AG09319 (cell line): ENCODE data around the gene CLDN24.

Experiments used
- DNase-seq: peaks from one replicate; pipeline ENCODE4 v3.0.0-alpha.2; 2010; ENCODE audit warnings: low read depth; ENCODE audit errors: extremely low read depth
- TF ChIP-seq, protein P1 (sequence below): IDR thresholded peaks from 2 replicates; pipeline ENCODE4 v1.5.1; 2011; ENCODE audit warnings: low read depth, mild to moderate bottlenecking, inconsistent platforms, low read length, moderate library complexity

Gene CLDN24

DNA sequence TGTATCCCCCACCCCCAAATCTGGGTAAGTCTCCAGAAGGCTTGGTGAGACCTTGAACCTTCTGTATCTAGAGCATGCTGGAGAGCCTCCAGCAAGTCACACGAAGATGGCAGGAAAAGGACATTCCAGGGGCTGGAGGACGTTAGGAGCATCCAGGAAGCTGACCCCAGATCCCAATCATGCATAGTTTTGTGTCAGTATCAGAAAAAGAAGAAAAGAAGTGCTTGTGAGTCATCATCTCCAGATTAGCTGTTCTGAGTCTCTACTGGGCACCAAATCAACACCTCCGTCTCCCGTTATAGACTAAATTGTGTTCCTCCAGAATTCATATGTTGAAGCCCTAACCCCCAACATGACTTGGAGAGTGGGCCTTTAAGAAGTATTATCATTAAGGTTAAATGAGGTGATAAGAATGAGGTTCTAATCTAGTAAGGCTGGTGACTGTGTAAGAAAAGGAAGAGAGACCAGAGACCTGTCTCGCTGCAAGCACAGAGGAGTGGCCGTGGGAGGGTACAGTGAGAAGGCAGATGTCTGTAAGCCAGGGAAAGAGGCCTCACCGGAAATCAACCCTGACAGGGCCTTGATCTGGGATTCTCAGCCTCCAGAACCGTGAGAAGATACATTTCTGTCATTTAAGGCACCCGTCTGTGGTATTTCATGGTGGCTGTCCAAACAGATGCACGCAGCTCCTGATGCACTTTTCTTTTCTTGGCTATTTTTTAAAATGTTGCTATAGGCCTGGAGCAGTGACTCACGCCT lies 38.1 kb upstream of the CLDN24 start:
- TF ChIP-seq, protein P1, sequence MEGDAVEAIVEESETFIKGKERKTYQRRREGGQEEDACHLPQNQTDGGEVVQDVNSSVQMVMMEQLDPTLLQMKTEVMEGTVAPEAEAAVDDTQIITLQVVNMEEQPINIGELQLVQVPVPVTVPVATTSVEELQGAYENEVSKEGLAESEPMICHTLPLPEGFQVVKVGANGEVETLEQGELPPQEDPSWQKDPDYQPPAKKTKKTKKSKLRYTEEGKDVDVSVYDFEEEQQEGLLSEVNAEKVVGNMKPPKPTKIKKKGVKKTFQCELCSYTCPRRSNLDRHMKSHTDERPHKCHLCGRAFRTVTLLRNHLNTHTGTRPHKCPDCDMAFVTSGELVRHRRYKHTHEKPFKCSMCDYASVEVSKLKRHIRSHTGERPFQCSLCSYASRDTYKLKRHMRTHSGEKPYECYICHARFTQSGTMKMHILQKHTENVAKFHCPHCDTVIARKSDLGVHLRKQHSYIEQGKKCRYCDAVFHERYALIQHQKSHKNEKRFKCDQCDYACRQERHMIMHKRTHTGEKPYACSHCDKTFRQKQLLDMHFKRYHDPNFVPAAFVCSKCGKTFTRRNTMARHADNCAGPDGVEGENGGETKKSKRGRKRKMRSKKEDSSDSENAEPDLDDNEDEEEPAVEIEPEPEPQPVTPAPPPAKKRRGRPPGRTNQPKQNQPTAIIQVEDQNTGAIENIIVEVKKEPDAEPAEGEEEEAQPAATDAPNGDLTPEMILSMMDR: no peak
- no peak for DNase-seq

DNA sequence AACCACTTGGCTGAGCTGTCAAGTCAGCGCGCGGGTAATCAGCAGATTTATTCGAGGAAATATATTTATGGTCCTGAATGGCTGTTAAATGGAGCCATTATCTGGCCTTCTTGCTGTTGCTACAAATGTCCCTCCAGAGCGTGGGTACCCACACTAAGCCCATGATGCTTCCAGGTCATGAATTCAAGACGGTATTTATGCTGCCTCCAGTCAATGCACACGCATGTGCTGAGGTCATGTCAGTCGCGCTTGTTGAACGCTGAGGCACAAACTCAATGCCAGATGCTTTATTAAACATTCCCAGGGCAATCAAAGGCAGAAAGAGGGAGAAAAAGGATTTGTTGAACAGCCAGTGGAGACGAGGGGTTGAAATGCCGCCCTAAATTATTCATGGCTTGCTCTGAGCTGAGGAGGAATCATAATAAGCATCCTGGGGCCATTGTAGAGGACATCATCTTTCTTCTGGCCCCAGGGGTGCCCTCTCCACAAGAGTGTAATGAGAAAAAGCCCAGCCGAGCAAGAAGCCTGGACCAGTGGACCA lies 36.1 kb upstream of the CLDN24 start:
- no peak for DNase-seq

DNA sequence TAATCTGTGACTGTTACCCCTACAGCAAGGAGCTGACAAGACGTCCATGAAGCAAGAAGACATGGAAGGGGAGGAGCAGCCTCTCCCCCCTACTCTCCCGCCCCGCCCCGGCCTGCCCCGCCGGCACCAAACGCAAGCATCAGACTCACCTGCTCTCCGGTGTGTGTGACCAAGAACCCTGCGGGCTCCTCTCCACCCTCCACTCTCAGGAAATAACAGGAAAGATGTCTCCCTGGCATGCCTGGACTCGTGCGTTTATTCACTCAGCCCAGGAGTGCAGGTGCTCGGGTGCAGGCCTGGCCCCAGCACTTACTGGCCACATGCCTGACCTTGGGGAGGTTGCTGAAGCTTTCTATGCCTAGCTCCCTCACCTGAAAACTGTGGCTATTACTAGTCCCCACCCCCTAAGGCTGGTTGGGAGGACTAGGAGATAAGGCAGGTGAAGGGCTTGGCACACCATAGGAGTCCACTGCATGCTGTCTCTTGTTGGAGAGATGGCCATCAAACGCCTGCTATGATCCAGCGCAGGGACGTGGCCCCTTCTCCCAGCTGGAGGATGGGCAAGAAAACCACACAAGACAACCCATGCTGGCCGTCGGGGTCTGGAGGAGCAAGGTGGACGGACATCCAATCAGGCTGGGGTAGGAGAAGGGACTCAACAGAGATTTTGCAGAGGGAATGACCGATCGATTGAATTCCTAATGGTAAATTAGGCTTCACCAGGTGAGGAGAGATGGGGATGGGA lies 34.9 kb upstream of the CLDN24 start:
- TF ChIP-seq, protein P1: no peak
- DNase-seq: no peak

More for the DNA sequence above, 36.1 kb upstream of the CLDN24 start:
- TF ChIP-seq, protein P1: no peak

DNA sequence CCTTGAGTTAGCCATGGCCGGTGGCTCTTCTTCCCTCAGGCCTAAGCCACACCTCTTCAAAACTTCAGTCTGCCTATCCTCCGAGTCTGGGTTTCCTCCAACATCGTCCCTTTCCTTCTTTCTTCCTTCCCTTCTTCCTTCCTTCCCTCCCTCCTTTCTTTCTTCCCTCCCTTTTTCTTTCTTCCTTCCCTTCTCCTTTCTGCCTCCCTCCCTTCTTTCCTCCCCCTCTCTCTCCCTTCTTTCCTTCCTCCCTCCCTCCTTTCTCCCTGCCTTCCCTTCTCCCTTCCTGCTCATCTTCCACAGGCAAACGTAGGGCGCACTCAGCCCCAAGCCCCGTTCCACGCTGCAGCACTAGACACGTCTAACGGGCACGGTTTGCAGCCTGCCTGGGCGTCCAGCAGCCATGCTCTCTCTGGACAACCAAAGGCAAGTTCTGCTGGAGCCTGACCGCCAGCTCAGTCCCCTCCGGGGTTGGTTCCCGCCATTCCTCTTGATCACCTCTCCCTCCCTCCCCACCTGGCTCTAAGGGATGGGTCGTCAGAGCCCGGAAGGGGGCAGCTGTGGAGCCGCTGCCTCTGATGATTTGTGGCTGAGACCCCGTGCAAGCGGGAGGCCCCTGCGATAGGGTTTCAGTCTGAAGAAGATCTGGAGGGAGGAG lies 34.1 kb upstream of the CLDN24 start:
- no peak for DNase-seq
- TF ChIP-seq, protein P1: no peak

- TF ChIP-seq, protein P1: no peak
Observed at GRCh38 chr4:183355405-183355804, 33.2 kb upstream of the CLDN24 start.

GRCh38 chr4:183354219-183354618 lies 32.0 kb upstream of the CLDN24 start:
- no peak for DNase-seq
- TF ChIP-seq, protein P1: no peak

More at GRCh38 chr4:183355405-183355804, 33.2 kb upstream of the CLDN24 start:
- no peak for DNase-seq
